Cardiac fibroblast (primary cell): ENCODE results near the gene PPP1CB.
"Not testable (repeated sequence)": the region's sequence is repeated elsewhere in the genome, so short reads cannot be mapped to it uniquely, and the experiment has no call there.

Experiments
- DNase-seq, 2 donors: peaks; one replicate each; pipeline versions ENCODE4 v3.0.0 to v3.0.0-alpha.2; 2010; ENCODE audit warnings: low read depth in 2 of 2
- H3K4me3 ChIP-seq, 2 donors: replicated peaks in 1 of 2; 1 replicate in 1 of 2; 2 replicates in 1 of 2; pipeline ENCODE4 v1.5.1; 2011; ENCODE audit warnings: low read depth in 2 of 2, low read length in 2 of 2, mild to moderate bottlenecking in 2 of 2, moderate library complexity in 1 of 2
- CTCF ChIP-seq: IDR thresholded peaks from one replicate; pipeline ENCODE4 v1.5.1; 2011; ENCODE audit warnings: low read depth, mild to moderate bottlenecking, low read length, inconsistent platforms

Gene PPP1CB

GRCh38 chr2:28768952-28769351, 17.3 kb downstream of the PPP1CB start:
- TF ChIP-seq CTCF: no peak
- no peak overlapping the region for H3K4me3 ChIP-seq
- DNase-seq: no peak

GRCh38 chr2:28772351-28772750, 20.7 kb downstream of the PPP1CB start:
- TF ChIP-seq CTCF: no peak
- no peak for DNase-seq
- H3K4me3 ChIP-seq: no peak overlapping the region

- no peak for TF ChIP-seq CTCF
- DNase-seq: no peak
- H3K4me3 ChIP-seq: no peak overlapping the region
Measured at GRCh38 chr2:28776471-28776870, 24.8 kb downstream of the PPP1CB start.

- H3K4me3 ChIP-seq: no peak overlapping the region
- no peak for TF ChIP-seq CTCF
- no peak for DNase-seq
Measured at GRCh38 chr2:28778392-28778791, 26.8 kb downstream of the PPP1CB start.

- H3K4me3 ChIP-seq: no peak overlapping the region
- no peak for DNase-seq
Measured at GRCh38 chr2:28779001-28779400, 27.4 kb downstream of the PPP1CB start.

GRCh38 chr2:28780496-28780895, 28.9 kb downstream of the PPP1CB start:
- DNase-seq: no peak
- no peak for TF ChIP-seq CTCF
- H3K4me3 ChIP-seq: no peak overlapping the region

More at GRCh38 chr2:28779001-28779400, 27.4 kb downstream of the PPP1CB start:
- no peak for TF ChIP-seq CTCF

- DNase-seq: no peak
- TF ChIP-seq CTCF: no peak
- H3K4me3 ChIP-seq: no peak overlapping the region
Measured at GRCh38 chr2:28782423-28782822, 30.8 kb downstream of the PPP1CB start.

GRCh38 chr2:28784570-28784969, 32.9 kb downstream of the PPP1CB start:
- DNase-seq, H3K4me3 ChIP-seq: not testable (repeated sequence)
